Esophagus muscularis mucosa (tissue), 4 donors: ENCODE measurements around the gene OAS3. TPM values are rescaled to one million over a fixed set of nuclear protein-coding genes. Genes with fewer than 3 reads are reported as not detected.

Experiments used
- DNase-seq: peaks from one replicate; pipeline ENCODE4 v3.0.0-alpha.2; 2017; ENCODE audit errors: extremely low spot score
- H3K27ac ChIP-seq, 4 donors: fragments of 200-600 bp; sonication (generic); replicated peaks in 1 of 4; 1 replicate in 3 of 4; 2 replicates in 1 of 4; pipeline ENCODE4 v1.5.1; 2016 to 2019; ENCODE audit warnings: mild to moderate bottlenecking in 1 of 4
- H3K27me3 ChIP-seq, 4 donors: fragments of 200-600 bp; sonication (generic); one replicate each; pipeline versions ENCODE4 v1.5.1 to v1.6.0; 2016 to 2019
- H3K36me3 ChIP-seq, 4 donors: fragments of 200-600 bp; sonication (generic); one replicate each; pipeline ENCODE4 v1.5.1; 2016 to 2019
- H3K4me1 ChIP-seq, 4 donors: fragments of 200-600 bp; sonication (generic); one replicate each; pipeline ENCODE4 v1.5.1; 2016 to 2019
- H3K4me3 ChIP-seq, 4 donors: fragments of 200-600 bp; sonication (generic); 1 replicate in 2 of 4; 2 replicates in 2 of 4; pipeline ENCODE4 v1.5.1; 2016 to 2019; ENCODE audit warnings: mild to moderate bottlenecking in 4 of 4, moderate library complexity in 1 of 4
- H3K9me3 ChIP-seq, 4 donors: fragments of 200-600 bp; sonication (generic); 1 replicate in 3 of 4; 2 replicates in 1 of 4; pipeline ENCODE4 v1.5.1; 2016 to 2019
- CTCF ChIP-seq, 3 experiments: fragments of 200-600 bp in 2 of 3; fragments of 450-650 bp in 1 of 3; sonication (generic) in 2 of 3; IDR thresholded peaks; one replicate each; pipeline ENCODE4 v1.5.1; 2017 to 2019; ENCODE audit warnings: antibody characterized with exemption in 3 of 3, mild to moderate bottlenecking in 2 of 3, moderate library complexity in 1 of 3
- EP300 ChIP-seq: sonication (generic); formaldehyde crosslinking; IDR thresholded peaks from one replicate; pipeline ENCODE4 v1.6.1; 2017; ENCODE audit warnings: antibody characterized with exemption
- POLR2A ChIP-seq: fragments of 450-650 bp; IDR thresholded peaks from one replicate; pipeline ENCODE4 v1.6.1; 2017; ENCODE audit warnings: antibody characterized with exemption, moderate library complexity, mild to moderate bottlenecking, low read depth
- POLR2AphosphoS5 ChIP-seq, 2 donors: sonication (generic); formaldehyde crosslinking; IDR thresholded peaks; one replicate each; pipeline ENCODE4 v1.6.1; 2017; ENCODE audit warnings: antibody characterized with exemption in 2 of 2
- WGBS: methylation state at CpG from one replicate; pipeline ENCODE4 v1.1.5; 2018; 5-methylcytosine and 5-hydroxymethylcytosine counted together
- intact Hi-C: fragments of 100-400 bp; cut with DNase I; formaldehyde crosslinking; loops from one replicate; pipeline ENCODE4 v1.15.1; 2023
- total RNA-seq, 4 donors: library from RNA; depleted of rRNA; stranded (reverse); fragments of >200 nt; gene quantifications; one replicate each; pipeline versions ENCODE4 v1.1.0 to v1.2.1, GENCODE V29; 2016

Gene OAS3
- total RNA-seq, 4 donors from 2014 or later: 6.0 to 9.6 (median 9.2) TPM

- peaks cover 0 to 4% (median 0%) of the 10 kb centered on the region in 4 donors for H3K4me1 ChIP-seq
- no peaks in the 10 kb centered on the region for H3K27me3 ChIP-seq
- H3K4me3 ChIP-seq: no peak overlapping the region
- H3K36me3 ChIP-seq: peaks cover 0 to 8% (median 0%) of the 10 kb centered on the region in 4 donors
- TF ChIP-seq POLR2AphosphoS5 (IDR thresholded peaks at IDR 0.05) (no peak), CTCF (IDR thresholded peaks at IDR 0.05) (no peak), EP300 (no peak), POLR2A (no peak)
- H3K9me3 ChIP-seq: no peaks in the 10 kb centered on the region
- no peak for DNase-seq
- H3K27ac ChIP-seq: no peak overlapping the region
- WGBS: 88% methylated on average over 3 of the region's 3 CpGs
- intact Hi-C loops: no loop called here
These were observed 8.6 kb upstream of the OAS3 start for GRCh38 chr12:112929715-112930114.

GRCh38 chr12:112930350-112930749 lies 7.9 kb upstream of the OAS3 start:
- TF ChIP-seq POLR2AphosphoS5 (IDR thresholded peaks at IDR 0.05) (no peak), POLR2A (no peak), EP300 (no peak), CTCF (IDR thresholded peaks at IDR 0.05) (no peak)
- DNase-seq: no peak
- no peak overlapping the region for H3K27ac ChIP-seq
- no peaks in the 10 kb centered on the region for H3K27me3 ChIP-seq
- H3K4me1 ChIP-seq: peaks cover 0 to under 1% (median 0%) of the 10 kb centered on the region in 4 donors
- 100% methylated on average over 1 of the region's 2 CpGs for WGBS
- H3K9me3 ChIP-seq: no peaks in the 10 kb centered on the region
- H3K4me3 ChIP-seq: no peak overlapping the region
- intact Hi-C loops: no loop called here
- H3K36me3 ChIP-seq: peaks cover 0 to 8% (median 0%) of the 10 kb centered on the region in 4 donors

GRCh38 chr12:112932485-112933128 lies 5.7 kb upstream of the OAS3 start:
- H3K36me3 ChIP-seq: peaks cover 0 to 8% (median 0%) of the 10 kb centered on the region in 4 donors
- H3K9me3 ChIP-seq: peaks cover 0 to 5% (median 0%) of the 10 kb centered on the region in 4 donors
- TF ChIP-seq POLR2AphosphoS5 (IDR thresholded peaks at IDR 0.05): no peak
- no peak for TF ChIP-seq CTCF (IDR thresholded peaks at IDR 0.05)
- no peak for TF ChIP-seq EP300
- no peak for TF ChIP-seq POLR2A
- H3K27me3 ChIP-seq: no peaks in the 10 kb centered on the region
- DNase-seq: no peak
- no peak overlapping the region for H3K4me3 ChIP-seq
- WGBS: 70% methylated on average over 6 of the region's 6 CpGs
- no peak overlapping the region for H3K27ac ChIP-seq
- intact Hi-C loops: no loop called here
- H3K4me1 ChIP-seq: peaks cover 0 to 2% (median 0%) of the 10 kb centered on the region in 4 donors

GRCh38 chr12:112933129-112933505 lies 5.2 kb upstream of the OAS3 start:
- H3K9me3 ChIP-seq: peaks cover 0 to 5% (median 0%) of the 10 kb centered on the region in 4 donors
- peaks cover 0 to 8% (median 0%) of the 10 kb centered on the region in 4 donors for H3K36me3 ChIP-seq
- intact Hi-C loops: no loop called here
- peaks cover 0 to 6% (median 0%) of the 10 kb centered on the region in 4 donors for H3K4me1 ChIP-seq
- H3K27ac ChIP-seq: no peak overlapping the region
- H3K4me3 ChIP-seq: no peak overlapping the region
- DNase-seq: no peak
- no peak for TF ChIP-seq POLR2A
- no peak for TF ChIP-seq POLR2AphosphoS5 (IDR thresholded peaks at IDR 0.05)
- no peak for TF ChIP-seq CTCF (IDR thresholded peaks at IDR 0.05)
- no peak for TF ChIP-seq EP300
- H3K27me3 ChIP-seq: no peaks in the 10 kb centered on the region
- 81% methylated on average over 2 of the region's 2 CpGs for WGBS
